GM13977 (cell line): Measurements from ENCODE around the gene TMEM18.
A peak's percentile ranks its signal among the peaks of the same experiment; 100 is the strongest.

Experiments
- DNase-seq: peaks from one replicate; pipeline ENCODE4 v3.0.0; 2012; ENCODE audit warnings: low spot score
- CTCF ChIP-seq: IDR thresholded peaks from 2 replicates; pipeline ENCODE4 v1.5.1; 2012; ENCODE audit warnings: mild to moderate bottlenecking, control low read depth; ENCODE audit not compliant: insufficient read depth; ENCODE audit errors: extremely low read depth, missing control alignments
- in situ Hi-C: fragments of 300-500 bp; cut with MboI; formaldehyde crosslinking; loops from one replicate; pipeline ENCODE4 v1.12.0; 2022; ENCODE audit warnings: low sequenced_read_pairs, low pct_unique_long_range_greater_than_20kb, mixed read lengths, inconsistent platforms; ENCODE audit not compliant: unreplicated experiment

The TMEM18 gene

DNA sequence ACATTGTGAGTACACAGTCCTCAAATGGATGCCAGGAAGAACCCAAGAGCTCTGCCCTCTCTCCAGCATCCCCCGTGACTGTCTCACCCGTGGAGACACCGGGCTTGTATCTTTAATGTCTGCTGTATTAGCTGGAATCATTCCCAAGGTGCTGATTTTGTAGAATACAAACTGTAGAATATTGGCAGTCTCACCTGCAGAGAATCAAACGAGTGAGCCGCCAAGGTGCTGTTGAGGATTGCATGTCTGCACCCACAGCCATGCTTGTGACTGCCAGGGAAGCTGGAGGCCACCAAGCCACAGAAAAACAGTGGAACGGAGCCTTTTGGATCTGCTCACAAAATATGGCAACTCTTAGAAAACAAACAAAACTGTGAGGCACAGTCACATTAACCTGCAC is 37.5 kb downstream of the TMEM18 start:
- TF ChIP-seq CTCF: no peak
- in situ Hi-C loops: no loop called here
- no peak for DNase-seq

GRCh38 chr2:637804-638203 is 39.4 kb downstream of the TMEM18 start:
- in situ Hi-C loops: no loop called here
- DNase-seq: no peak
- no peak for TF ChIP-seq CTCF

DNA sequence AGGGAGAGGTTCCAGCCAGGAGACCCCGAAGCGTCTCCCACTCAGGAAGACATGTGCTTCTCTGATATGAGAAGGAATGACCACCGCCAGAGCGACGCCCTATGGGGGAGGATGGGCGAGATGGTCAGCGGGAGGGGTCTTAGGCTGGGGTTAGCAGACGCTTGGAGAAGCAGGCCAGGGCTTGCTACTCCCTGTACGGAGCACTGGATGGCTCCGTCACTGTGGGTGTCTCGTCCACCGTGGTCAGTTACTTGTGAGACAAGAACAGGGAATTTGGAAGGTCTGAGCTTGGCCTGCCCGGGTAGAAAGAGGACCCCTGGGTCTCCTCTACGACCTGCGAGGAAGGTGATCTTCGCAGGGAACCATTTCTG is 39.8 kb downstream of the TMEM18 start:
- in situ Hi-C loops: no loop called here
- peak; percentile 3 for TF ChIP-seq CTCF
- no peak for DNase-seq

DNA sequence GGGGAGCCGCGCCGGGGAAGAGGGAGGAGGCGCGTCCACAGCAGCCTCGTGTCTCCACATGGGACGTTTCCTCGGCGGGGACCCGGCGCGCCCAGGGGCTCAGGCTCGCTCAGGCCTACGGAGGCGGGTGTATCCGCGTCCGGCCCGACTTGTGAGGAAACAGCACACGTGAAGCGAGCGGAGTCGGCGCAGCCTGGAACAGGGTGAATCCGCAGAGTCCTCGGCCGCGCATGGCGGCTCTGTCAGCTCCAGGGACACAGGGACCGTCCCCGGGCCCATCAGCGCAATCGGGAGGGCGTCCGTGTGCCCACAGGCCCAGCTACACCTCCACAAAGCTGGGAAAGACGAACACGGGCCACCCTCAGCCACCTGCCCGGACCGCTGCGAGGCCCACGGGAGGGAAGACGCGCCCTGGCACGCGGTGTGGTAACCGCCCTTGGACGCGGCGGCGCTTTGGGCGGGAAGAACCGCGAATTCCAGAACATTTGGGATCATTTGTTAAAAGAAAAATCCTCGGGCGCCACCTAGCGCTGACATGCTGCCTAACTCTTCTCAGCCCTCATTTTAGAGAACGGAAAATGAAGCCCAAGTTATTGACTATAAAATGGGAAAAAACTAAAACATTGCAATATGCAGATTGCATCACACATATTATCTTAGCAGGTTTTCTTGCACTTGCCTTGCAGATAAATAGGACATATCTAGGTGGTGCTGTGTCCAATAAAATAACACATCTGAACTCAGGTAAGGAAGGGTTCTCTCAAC is 40.4 kb downstream of the TMEM18 start:
- in situ Hi-C loops: no loop called here
- DNase-seq: peak; percentile 83
- TF ChIP-seq CTCF: peak; percentile 88

DNA sequence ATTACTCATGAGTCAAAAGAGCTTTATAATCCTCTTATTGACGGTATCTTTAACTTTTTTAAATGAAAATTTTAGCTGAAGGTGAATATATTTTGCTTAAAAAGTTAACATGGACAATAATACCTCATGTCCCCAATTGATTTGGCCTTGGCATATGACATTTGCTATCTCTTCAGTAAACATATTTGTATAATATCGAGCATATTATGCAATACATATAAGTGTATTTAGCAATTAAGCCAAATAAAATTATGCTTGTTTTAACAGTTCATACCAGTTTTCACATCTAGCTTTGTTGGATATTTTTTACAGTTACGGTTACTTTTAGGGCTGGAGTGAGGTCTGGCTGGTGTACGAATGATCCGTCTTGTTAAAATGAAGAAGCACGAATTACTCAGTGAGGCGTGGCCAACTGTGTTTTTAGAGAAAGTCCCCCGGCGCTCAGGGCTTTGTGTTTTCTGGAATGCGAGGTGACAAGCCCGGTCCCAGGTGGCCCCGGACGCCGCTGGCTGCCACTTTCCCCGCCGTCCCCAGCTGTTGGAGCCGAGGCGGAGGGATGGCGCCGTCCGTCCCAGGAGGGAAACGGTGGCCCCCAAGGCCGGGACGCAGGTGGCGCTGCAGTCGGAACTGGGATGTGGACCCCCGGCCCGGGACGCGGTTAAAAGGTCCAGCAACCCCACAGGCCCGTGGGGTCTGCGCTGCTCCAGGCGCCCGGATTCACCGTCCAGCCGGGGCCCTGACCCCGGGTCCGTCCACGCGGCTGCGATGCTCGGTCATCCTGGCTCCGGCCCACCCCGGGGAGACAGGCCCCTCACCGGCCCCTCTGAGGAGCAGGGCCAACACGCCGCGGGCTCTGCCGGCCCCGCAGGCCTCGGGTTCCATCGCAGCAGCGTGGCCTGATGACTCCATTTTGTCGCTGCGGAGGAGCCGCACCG is 41.3 kb downstream of the TMEM18 start:
- no peak for DNase-seq
- in situ Hi-C loops: no loop called here
- no peak for TF ChIP-seq CTCF

DNA sequence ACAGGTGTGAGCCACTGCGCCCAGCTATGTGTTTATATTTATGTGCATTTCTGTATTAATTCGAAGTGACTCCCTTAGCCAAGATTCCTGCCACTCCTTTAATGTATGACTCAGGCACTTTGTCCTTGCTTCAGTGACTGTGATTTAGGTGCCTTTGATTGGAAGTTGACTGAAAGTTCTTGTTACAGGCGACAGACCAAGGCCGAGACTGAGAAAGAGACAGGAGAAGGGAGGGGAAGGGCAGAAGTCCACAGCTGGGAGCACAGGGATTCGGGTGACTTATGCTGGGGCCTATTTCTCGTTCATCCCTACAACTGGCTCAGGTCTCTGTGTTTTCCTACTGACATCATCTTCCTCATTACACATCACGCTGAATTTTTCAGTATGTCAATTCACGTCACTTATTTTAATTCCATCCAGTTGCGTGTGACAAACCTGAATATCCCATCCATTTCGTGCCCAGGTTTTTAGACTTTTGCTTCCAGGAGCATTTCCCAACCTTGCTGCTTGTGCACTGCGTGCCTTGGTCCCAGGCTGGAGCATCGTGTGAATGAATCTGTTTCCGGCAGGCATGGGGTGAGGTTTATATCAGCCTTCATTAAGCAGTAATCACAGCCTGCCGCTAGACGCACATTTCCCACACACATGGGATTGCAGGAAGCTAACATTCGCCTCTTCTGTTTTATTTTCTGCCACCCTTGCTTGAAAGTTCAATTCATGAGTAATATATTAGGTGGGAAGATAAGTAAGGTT is 42.4 kb downstream of the TMEM18 start:
- in situ Hi-C loops: no loop called here
- no peak for TF ChIP-seq CTCF

More for the DNA sequence above, 42.4 kb downstream of the TMEM18 start:
- DNase-seq: no peak
